NCI-H2081 treated with DMSO at 0.1 percent for 48 hours (cell line): ENCODE data around the gene C5orf15.

Experiments
- DNase-seq: peaks from one replicate; lab custom pipeline; 2025; lab: John Stamatoyannopoulos, UW

C5orf15 gene

DNA sequence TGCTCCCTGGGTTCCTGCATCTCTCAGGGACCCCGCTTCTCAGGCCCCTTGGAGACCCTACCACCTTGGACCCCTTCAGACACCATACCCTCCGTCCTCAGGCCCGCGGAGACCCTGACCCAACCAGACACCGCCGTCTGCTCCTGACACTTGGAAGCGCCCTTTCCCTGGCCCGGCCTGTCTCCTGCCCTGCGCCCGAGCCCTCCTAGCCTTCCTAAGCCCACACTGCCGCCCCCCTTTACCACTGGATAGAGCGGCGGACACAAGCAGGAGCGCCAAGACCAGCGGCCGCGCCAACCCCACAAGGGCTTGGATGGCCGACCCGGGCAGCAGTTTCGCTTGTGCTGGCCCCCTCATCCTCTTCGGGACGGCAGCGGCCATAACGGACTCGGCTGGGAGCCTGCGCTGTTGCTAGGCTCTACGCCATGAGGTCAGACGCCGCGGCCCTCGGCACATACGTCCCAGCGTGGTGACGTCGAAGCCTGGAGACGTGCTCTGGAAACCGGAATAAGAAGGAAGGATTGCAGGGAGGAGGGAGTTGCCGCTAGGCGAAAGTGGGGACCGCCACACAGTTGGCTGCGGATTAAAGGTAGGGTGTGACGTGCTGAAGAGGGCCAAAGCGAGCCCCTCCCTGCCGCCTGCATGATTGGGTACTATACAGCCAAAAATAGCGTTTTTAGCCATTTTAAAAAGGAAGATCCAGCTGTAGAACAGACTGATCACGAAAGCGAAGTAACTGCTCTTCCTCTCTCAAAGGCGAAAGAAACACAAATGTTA is at the start of gene C5orf15:
Gene C5orf15, minus strand, starts transcription at position 422 of the 777 bp plus-strand sequence. Its CDS starts 41 bp downstream, at position 381.
- peak; percentile 73 for DNase-seq

- no peak for DNase-seq
Observed at GRCh38 chr5:134008266-134008749, 39.9 kb upstream of the C5orf15 start.

DNA sequence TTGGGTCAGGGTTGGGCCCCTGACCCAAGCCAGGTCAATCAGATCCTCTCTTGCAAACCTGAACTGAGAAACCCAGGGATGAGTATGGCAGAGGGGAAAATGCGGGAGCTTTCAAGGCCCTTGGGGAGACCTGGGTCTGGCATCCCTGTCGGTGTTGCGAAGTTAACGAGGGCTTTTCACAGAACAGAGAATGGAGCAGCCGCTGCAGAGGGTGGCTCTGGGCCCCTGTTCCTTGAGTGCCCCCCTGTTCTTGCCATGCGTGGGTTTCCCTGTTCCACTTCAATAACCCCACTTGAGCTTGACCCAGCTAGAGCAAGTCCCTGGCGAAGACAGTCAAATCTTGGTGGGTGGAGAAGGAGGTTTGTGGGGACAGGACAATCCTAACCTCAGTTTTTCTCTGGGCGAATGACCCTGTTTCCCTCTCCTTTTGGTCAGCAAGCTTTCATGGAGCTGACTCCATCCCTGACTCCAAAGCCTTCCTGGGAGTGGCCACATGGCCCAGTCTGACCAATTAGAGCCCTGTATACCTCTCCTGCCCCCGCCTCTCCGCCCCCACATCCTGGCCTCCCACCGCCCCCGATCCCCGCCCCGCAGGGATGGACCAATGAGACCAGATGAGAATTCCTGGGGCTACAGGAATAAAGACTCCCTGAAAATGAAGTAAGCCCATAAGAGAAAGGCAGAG is 39.3 kb upstream of the C5orf15 start:
- DNase-seq, result no peak

DNA sequence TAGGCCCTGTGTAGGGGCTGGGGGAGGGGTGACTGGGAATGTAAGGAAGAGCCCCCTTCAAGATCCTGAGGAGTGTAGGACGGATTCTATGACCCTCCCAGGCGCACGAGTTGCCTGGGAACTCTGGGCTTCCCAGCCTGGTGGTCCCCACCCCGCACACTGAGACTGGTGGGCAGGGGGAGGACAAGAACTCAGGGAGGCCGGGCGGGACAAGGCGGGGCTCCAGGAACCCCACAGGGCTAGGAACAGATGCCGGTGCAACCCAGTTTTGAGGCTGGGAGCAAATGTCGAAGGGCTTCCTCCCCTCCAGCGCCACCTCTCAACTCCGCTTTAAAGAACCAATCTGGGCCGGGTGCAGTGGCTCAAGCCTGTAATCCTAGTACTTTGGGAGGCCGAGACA is 37.7 kb upstream of the C5orf15 start:
- DNase-seq, result no peak

GRCh38 chr5:134005417-134006061 is 37.1 kb upstream of the C5orf15 start:
- DNase-seq, result no peak

GRCh38 chr5:134004626-134005416 is 36.4 kb upstream of the C5orf15 start, which contains the start of gene VDAC1:
TSS of gene VDAC1 (minus strand) at chr5:134004975. CDS start at chr5:133993012, 11,963 bp downstream.
- no peak for DNase-seq

GRCh38 chr5:134003817-134004625 is 35.6 kb upstream of the C5orf15 start:
- no peak for DNase-seq

DNA sequence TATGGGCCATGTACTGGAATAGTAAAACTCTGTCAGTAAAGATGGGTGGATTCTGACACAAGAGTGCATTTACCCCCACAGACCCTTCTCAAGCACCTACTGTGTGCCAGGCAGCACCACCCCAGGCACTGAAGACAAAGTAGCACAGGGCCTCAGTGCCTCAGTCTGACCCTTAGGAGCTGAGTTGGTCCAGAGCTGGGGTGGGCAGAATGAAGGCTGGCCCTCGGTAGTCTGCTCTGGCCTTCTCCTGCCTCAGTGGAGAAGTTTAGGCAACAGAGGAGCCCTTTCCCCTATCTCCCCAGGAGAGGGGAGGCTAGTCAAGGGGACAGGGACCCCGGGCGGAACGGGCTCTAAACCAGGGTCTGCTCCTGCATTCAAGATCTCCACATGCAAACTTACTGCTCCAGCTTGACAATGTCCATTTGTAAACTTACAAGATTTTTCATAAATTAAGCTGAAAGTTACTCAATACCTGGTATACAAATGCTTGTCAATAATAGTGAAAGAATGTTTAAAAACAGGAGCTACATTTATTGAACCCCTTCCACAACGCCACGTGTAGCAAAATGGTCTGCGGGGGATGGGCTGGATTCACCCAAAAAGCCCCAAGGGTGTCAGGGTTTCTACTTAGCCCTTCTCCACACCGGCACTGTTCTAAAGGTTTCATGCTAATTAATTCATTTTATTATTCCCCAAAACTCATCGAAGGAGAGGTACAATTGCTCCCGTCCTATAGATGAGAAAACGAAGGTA is 34.8 kb upstream of the C5orf15 start:
- DNase-seq, result no peak

- no peak for DNase-seq
Observed at GRCh38 chr5:134001938-134002731, 33.7 kb upstream of the C5orf15 start.

- DNase-seq, result no peak
Observed at GRCh38 chr5:134000696-134001453, 32.5 kb upstream of the C5orf15 start.

- DNase-seq, result no peak
Observed at GRCh38 chr5:134000091-134000511, 31.7 kb upstream of the C5orf15 start.

- no peak for DNase-seq
Observed at GRCh38 chr5:133998807-133999206, 30.4 kb upstream of the C5orf15 start.

GRCh38 chr5:133998042-133998441 is 29.6 kb upstream of the C5orf15 start:
- no peak for DNase-seq

GRCh38 chr5:133996683-133997252 is 28.3 kb upstream of the C5orf15 start:
- no peak for DNase-seq

GRCh38 chr5:133995883-133996563 is 27.6 kb upstream of the C5orf15 start:
- DNase-seq, result no peak

- DNase-seq, result no peak
Observed at GRCh38 chr5:133995341-133995740, 26.9 kb upstream of the C5orf15 start.

GRCh38 chr5:133994990-133995333 is 26.5 kb upstream of the C5orf15 start:
- no peak for DNase-seq
